SH-SY5Y (cell line): ENCODE measurements around the gene RPS14.

Experiments used
- GATA2 ChIP-seq: IDR thresholded peaks from 2 replicates; pipeline ENCODE4 v1.6.1; 2011; ENCODE audit warnings: mild to moderate bottlenecking, low read depth, low read length
- GATA3 ChIP-seq: IDR thresholded peaks from 2 replicates; pipeline ENCODE4 v1.6.1; 2011; ENCODE audit warnings: low read depth, mild to moderate bottlenecking, low read length, moderate library complexity

DNA sequence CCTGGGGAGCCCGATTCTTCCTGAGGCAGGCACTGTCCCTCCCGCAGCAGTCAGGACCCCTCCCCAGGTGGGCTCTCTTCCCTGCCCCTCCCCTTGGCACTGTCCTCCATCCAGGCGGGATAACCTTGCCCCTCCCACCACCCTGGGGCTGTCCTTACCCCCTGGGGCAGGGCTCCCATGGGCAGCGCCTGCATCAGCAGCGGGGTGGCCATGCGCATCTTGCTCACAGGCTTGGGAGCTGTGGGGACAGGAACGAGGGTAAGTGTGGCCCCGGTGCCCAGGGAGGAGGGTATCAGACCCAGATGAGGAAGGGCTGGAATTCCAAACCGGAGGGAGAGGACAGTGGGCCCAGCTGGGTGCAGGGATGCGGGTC lies 42.8 kb downstream of the RPS14 start:
- no peak for TF ChIP-seq GATA2
- TF ChIP-seq GATA3, result no peak
